GM12878 (cell line): ENCODE data around the gene RPL18.

Experiments used
- CHD1 ChIP-seq: IDR thresholded peaks from 2 replicates; pipeline ENCODE4 v1.6.1; 2012; ENCODE audit warnings: low read depth, low read length, improper control_type of control experiment
- CHD2 ChIP-seq: IDR thresholded peaks from 2 replicates; pipeline ENCODE4 v1.6.1; 2011; ENCODE audit warnings: low read depth, low read length, improper control_type of control experiment, borderline replicate concordance
- CTCF ChIP-seq, 3 experiments: IDR thresholded peaks in 2 of 3; conservative IDR thresholded peaks in 1 of 3; 2 replicates each; pipeline ENCODE4 v1.5.1; 2011; ENCODE audit warnings: low read depth in 3 of 3, low read length in 3 of 3, mild to moderate bottlenecking in 3 of 3, control low read depth in 2 of 3, moderate library complexity in 2 of 3, inconsistent platforms in 1 of 3, mixed read lengths in 1 of 3; ENCODE audit not compliant: control insufficient read depth in 2 of 3, insufficient read depth in 1 of 3; ENCODE audit errors: extremely low read depth in 1 of 3
- IRF4 ChIP-seq: IDR thresholded peaks from 2 replicates; pipeline ENCODE4 v1.6.1; 2011; ENCODE audit warnings: low read depth, low read length
- MTA3 ChIP-seq: IDR thresholded peaks from 2 replicates; pipeline ENCODE4 v1.6.1; 2012; ENCODE audit warnings: low read length, inconsistent platforms, borderline replicate concordance
- POLR2A ChIP-seq: IDR thresholded peaks from 2 replicates; pipeline ENCODE4 v1.6.1; 2011; ENCODE audit warnings: low read depth, mild to moderate bottlenecking, low read length
- RAD21 ChIP-seq: IDR thresholded peaks from 2 replicates; pipeline ENCODE4 v1.6.1; 2011; ENCODE audit warnings: mild to moderate bottlenecking, low read depth, low read length, moderate library complexity; ENCODE audit not compliant: insufficient read depth
- TAF1 ChIP-seq: IDR thresholded peaks from 2 replicates; pipeline ENCODE4 v1.6.1; 2011; ENCODE audit warnings: mild to moderate bottlenecking, low read depth, low read length, borderline replicate concordance
- USF2 ChIP-seq: IDR thresholded peaks from 2 replicates; pipeline ENCODE4 v1.6.1; 2011; ENCODE audit warnings: low read depth, low read length, improper control_type of control experiment, borderline replicate concordance
- YY1 ChIP-seq: IDR thresholded peaks from 2 replicates; pipeline ENCODE4 v1.6.1; 2011; ENCODE audit warnings: low read depth, mild to moderate bottlenecking, low read length
- TF ChIP-seq, protein P1 (sequence below): fragments of 450-650 bp; formaldehyde crosslinking; IDR thresholded peaks from 2 replicates; pipeline ENCODE4 v1.4.0; 2020; ENCODE audit warnings: mild to moderate bottlenecking, moderate library complexity

DNA sequence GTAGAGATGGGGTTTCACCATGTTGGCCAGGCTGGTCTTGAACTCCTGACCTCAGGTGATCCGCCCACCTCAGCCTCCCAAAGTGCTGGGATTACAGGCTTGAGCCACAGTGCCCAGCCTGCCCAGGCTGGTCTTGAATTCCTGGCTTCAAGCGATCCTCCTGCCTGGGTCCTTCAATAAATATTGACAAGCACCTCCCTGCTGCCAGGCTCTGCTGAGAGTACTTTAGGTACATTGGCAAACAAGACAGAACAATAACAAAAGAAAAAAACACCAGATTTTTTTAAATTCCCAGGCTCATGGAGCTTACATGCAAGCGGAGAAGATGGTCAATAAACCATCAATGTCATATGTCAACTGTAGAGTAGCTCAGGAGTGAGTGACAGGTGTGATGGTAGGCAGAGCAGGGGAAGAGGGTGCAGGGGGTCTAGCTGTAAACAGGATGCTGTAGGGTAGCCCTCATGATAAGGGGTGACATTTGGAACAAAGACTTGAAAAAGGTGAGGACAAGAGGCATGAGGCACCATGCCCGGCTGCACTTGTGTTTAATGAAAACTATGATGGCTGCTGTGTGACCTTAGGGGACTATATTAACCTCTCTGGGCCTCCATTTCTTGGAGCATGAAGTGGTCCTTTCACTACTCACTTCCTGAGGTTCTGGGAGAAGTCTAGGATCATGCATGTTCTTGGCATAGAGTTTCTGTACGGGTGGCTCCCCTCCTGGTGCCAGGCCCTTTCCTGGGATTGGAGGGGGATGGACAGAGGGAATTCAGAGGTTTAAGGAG is 47.4 kb downstream of the RPL18 start:
- TF ChIP-seq CHD1 (no peak), CTCF (IDR thresholded peaks at IDR 0.05 in 2 of 3, conservative IDR thresholded peaks at IDR 0.05 in 1 of 3; ENCODE audit: control insufficient read depth in 2 of 3, extremely low read depth in 1 of 3, insufficient read depth in 1 of 3, low read depth in 3 of 3, low read length in 3 of 3) (no peak), RAD21 (no peak), TAF1 (no peak), IRF4 (no peak), POLR2A (no peak), CHD2 (no peak), MTA3 (no peak), YY1 (no peak), USF2 (no peak)
- TF ChIP-seq, protein P1, sequence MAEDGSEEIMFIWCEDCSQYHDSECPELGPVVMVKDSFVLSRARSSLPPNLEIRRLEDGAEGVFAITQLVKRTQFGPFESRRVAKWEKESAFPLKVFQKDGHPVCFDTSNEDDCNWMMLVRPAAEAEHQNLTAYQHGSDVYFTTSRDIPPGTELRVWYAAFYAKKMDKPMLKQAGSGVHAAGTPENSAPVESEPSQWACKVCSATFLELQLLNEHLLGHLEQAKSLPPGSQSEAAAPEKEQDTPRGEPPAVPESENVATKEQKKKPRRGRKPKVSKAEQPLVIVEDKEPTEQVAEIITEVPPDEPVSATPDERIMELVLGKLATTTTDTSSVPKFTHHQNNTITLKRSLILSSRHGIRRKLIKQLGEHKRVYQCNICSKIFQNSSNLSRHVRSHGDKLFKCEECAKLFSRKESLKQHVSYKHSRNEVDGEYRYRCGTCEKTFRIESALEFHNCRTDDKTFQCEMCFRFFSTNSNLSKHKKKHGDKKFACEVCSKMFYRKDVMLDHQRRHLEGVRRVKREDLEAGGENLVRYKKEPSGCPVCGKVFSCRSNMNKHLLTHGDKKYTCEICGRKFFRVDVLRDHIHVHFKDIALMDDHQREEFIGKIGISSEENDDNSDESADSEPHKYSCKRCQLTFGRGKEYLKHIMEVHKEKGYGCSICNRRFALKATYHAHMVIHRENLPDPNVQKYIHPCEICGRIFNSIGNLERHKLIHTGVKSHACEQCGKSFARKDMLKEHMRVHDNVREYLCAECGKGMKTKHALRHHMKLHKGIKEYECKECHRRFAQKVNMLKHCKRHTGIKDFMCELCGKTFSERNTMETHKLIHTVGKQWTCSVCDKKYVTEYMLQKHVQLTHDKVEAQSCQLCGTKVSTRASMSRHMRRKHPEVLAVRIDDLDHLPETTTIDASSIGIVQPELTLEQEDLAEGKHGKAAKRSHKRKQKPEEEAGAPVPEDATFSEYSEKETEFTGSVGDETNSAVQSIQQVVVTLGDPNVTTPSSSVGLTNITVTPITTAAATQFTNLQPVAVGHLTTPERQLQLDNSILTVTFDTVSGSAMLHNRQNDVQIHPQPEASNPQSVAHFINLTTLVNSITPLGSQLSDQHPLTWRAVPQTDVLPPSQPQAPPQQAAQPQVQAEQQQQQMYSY = no peak
